CD4-positive, alpha-beta memory T cell (primary cell): ENCODE results near the gene TMEM18. TPM values are rescaled to one million over a fixed set of nuclear protein-coding genes. Genes with fewer than 3 reads are reported as not detected.
"Not testable (repeated sequence)": the region's sequence is repeated elsewhere in the genome, so short reads cannot be mapped to it uniquely, and the experiment has no call there.

Source experiments
- CTCF ChIA-PET: fragments of 350-600 bp; sonication (Branson Sonifier 250); formaldehyde crosslinking; loops from one replicate; lab custom pipeline; 2021; ENCODE audit warnings: inconsistent platforms; ENCODE audit not compliant: partially characterized antibody; lab: Charles Lee
- POLR2A ChIA-PET: fragments of 350-600 bp; sonication (Branson Sonifier 250); formaldehyde crosslinking; loops from one replicate; lab custom pipeline; 2021; ENCODE audit not compliant: partially characterized antibody; lab: Charles Lee
- DNase-seq, 5 donors: peaks; one replicate each; pipeline versions ENCODE4 v3.0.0 to v3.0.0-alpha.2; 2020 to 2022; ENCODE audit warnings: mixed read lengths in 1 of 5
- H3K27ac ChIP-seq: one replicate; pipeline ENCODE4 v1.7.0; 2013; ENCODE audit warnings: low read depth, low read length
- H3K27me3 ChIP-seq: 2 replicates; pipeline ENCODE4 v1.7.0; 2013; ENCODE audit warnings: mild to moderate bottlenecking, low read length, moderate library complexity; ENCODE audit not compliant: insufficient read depth
- H3K36me3 ChIP-seq: 2 replicates; pipeline ENCODE4 v1.7.0; 2013; ENCODE audit warnings: mild to moderate bottlenecking, low read length, moderate library complexity; ENCODE audit not compliant: insufficient read depth
- H3K4me1 ChIP-seq: 2 replicates; pipeline ENCODE4 v1.7.0; 2013; ENCODE audit warnings: mild to moderate bottlenecking, low read length, moderate library complexity; ENCODE audit not compliant: insufficient read depth
- H3K4me3 ChIP-seq, 2 donors: one replicate each; pipeline ENCODE4 v1.7.0; 2013; ENCODE audit warnings: low read length in 2 of 2, mild to moderate bottlenecking in 1 of 2
- H3K9me3 ChIP-seq, 2 donors: one replicate each; pipeline ENCODE4 v1.7.0; 2013; ENCODE audit warnings: low read length in 2 of 2, control low read depth in 1 of 2; ENCODE audit not compliant: control insufficient read depth in 1 of 2
- H3K27ac Mint-ChIP-seq, 7 donors: one replicate each; pipeline ENCODE4 v1.8.0; 2020 to 2021; ENCODE audit warnings: mixed read lengths in 7 of 7, mild to moderate bottlenecking in 6 of 7, inconsistent platforms in 3 of 7, moderate library complexity in 3 of 7
- H3K27me3 Mint-ChIP-seq, 2 donors: one replicate each; pipeline ENCODE4 v1.8.0; 2020 to 2021; ENCODE audit warnings: mixed read lengths in 2 of 2
- H3K36me3 Mint-ChIP-seq, 2 donors: one replicate each; pipeline ENCODE4 v1.8.0; 2020 to 2021; ENCODE audit warnings: mixed read lengths in 2 of 2, inconsistent platforms in 1 of 2, mild to moderate bottlenecking in 1 of 2
- H3K4me1 Mint-ChIP-seq, 4 donors: one replicate each; pipeline ENCODE4 v1.8.0; 2020 to 2021; ENCODE audit warnings: mixed read lengths in 4 of 4, mild to moderate bottlenecking in 1 of 4
- H3K4me3 Mint-ChIP-seq, 8 donors: one replicate each; pipeline ENCODE4 v1.8.0; 2020 to 2021; ENCODE audit warnings: mixed read lengths in 8 of 8, mild to moderate bottlenecking in 7 of 8, moderate library complexity in 6 of 8, inconsistent platforms in 3 of 8
- H3K9me3 Mint-ChIP-seq, 8 donors: one replicate each; pipeline ENCODE4 v1.8.0; 2020 to 2021; ENCODE audit warnings: mixed read lengths in 8 of 8, mild to moderate bottlenecking in 5 of 8, inconsistent platforms in 3 of 8, moderate library complexity in 1 of 8
- intact Hi-C: fragments of 100-400 bp; cut with micrococcal nuclease; formaldehyde crosslinking; loops from one replicate; pipeline ENCODE4 v1.15.1; 2023
- polyA plus RNA-seq, 2 donors: library from polyadenylated mRNA; unstranded; fragments of 300-500 nt; fragmentation: Illumina TruSeq; gene quantifications; one replicate each; pipeline ENCODE4 v1.2.3, GENCODE V29; 2021
- total RNA-seq, 2 experiments: library from RNA; stranded (reverse); gene quantifications; one replicate each; pipeline ENCODE4 v1.2.3, GENCODE V29; 2021

The TMEM18 gene
- total and polyA plus RNA-seq, 4 experiments from 2014 or later: 20.0 to 28.1 (median 24.8) TPM

DNA sequence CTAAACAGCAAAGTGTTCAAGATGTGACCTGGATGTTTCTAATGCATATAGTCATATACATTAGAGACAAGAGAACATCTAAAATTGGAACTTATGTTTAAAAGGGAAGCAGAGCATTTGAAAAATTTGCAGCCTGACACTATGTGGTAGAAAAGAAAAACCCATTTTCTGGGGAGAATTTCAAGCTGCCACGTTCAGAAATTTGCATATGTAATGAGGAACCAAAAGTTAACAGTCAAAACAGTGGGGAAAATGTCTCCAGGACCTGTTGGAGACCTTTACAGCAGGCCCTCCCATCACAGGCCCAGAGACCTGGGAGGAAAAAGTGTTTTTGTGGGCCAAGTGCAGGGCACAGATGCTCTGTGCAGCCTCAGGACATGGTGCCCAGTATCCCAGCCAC lies 8.2 kb upstream of the TMEM18 start:
- ChIA-PET CTCF (no interaction called here), POLR2A (no interaction called here)
- peaks cover 2 to 32% (median 22%) of the 10 kb centered on the region in 8 donors for H3K9me3 Mint-ChIP-seq
- H3K36me3 ChIP-seq: no peaks in the 10 kb centered on the region
- H3K27me3 ChIP-seq: no peaks in the 10 kb centered on the region
- no peak overlapping the region for H3K4me3 ChIP-seq
- H3K27ac ChIP-seq: no peak overlapping the region
- H3K36me3 Mint-ChIP-seq: peaks cover 10 to 19% of the 10 kb centered on the region in 2 donors
- no peaks in the 10 kb centered on the region for H3K4me1 Mint-ChIP-seq
- no peak overlapping the region for H3K4me3 Mint-ChIP-seq
- H3K9me3 ChIP-seq: peaks cover 3 to 9% of the 10 kb centered on the region in 2 donors
- intact Hi-C loops: no loop called here
- H3K4me1 ChIP-seq: no peaks in the 10 kb centered on the region
- H3K27me3 Mint-ChIP-seq: peaks cover 0 to 7% of the 10 kb centered on the region in 2 donors
- no peak for DNase-seq
- no peak overlapping the region for H3K27ac Mint-ChIP-seq

DNA sequence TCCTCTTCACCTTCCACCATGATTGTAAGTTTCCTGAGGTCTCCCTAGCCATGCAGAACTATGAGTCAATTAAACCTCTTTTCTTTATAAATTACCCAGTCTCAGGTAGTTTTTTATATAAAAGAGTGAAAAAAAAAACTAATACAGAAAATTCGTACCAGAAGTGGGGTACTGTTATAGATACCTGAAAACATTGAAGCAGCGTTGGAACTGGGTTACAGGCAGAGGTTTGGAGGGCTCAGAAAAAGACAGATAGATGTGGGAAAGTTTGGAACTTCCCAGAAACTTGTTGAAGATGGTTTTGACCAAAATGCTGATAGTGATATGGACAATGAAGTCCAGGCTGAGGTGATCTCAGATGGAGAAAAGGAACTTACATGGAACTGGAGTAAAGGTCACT lies 7.7 kb upstream of the TMEM18 start:
- CTCF ChIA-PET, DNase-seq, H3K9me3 ChIP-seq, POLR2A ChIA-PET, H3K4me1 ChIP-seq, H3K27ac ChIP-seq, H3K36me3 ChIP-seq, H3K27me3 Mint-ChIP-seq, H3K27me3 ChIP-seq, H3K4me3 Mint-ChIP-seq, intact Hi-C loops, H3K4me3 ChIP-seq, H3K4me1 Mint-ChIP-seq, H3K27ac Mint-ChIP-seq: not testable (repeated sequence)
- peaks cover 10 to 19% of the 10 kb centered on the region in 2 donors for H3K36me3 Mint-ChIP-seq
- peaks cover 2 to 32% (median 22%) of the 10 kb centered on the region in 8 donors for H3K9me3 Mint-ChIP-seq

DNA sequence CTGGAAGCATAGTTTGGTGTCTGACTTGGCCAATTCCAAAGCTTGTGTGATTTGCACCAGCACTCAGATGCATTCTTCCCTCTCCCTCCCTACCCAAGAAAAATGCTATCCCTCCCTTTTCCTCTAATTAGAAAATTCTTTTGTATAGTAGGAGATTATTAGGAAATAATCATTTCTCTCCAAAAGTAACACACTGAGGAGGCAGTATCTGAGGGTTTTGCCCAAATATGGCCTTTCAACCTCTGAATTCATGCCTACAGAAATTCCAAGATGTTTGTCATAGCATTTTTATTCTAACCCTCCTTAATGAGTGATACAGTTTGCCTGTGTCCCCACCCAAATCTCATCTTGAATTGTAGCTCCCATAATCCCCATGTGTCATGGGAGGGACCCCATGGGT lies 5.0 kb upstream of the TMEM18 start:
- Mint-ChIP-seq H3K36me3 (peaks cover 12 to 19% of the 10 kb centered on the region in 2 donors), H3K27ac (no peak overlapping the region), H3K4me3 (no peak overlapping the region), H3K4me1 (peaks cover 9 to 19% (median 12%) of the 10 kb centered on the region in 4 donors), H3K9me3 (peaks cover 2 to 32% (median 23%) of the 10 kb centered on the region in 8 donors), H3K27me3 (no peaks in the 10 kb centered on the region)
- CTCF ChIA-PET: no interaction called here
- POLR2A ChIA-PET: no interaction called here
- Histone ChIP-seq H3K9me3 (peaks cover 3 to 9% of the 10 kb centered on the region in 2 donors), H3K27me3 (no peaks in the 10 kb centered on the region), H3K36me3 (no peaks in the 10 kb centered on the region), H3K27ac (no peak overlapping the region), H3K4me3 (no peak overlapping the region), H3K4me1 (peaks cover 10% of the 10 kb centered on the region)
- no peak for DNase-seq
- intact Hi-C loops: no loop called here

- CTCF ChIA-PET: no interaction called here
- H3K4me1 ChIP-seq: peaks cover 10% of the 10 kb centered on the region
- H3K4me3 ChIP-seq: no peak overlapping the region
- Mint-ChIP-seq H3K36me3 (peaks cover 16 to 19% of the 10 kb centered on the region in 2 donors), H3K27me3 (no peaks in the 10 kb centered on the region), H3K9me3 (peaks cover 2 to 24% (median 19%) of the 10 kb centered on the region in 8 donors), H3K4me1 (peaks cover 10 to 24% (median 17%) of the 10 kb centered on the region in 4 donors), H3K27ac (peak overlapping the region in 3 of 7 donors; percentile 38 to 77 (median 43)), H3K4me3 (no peak overlapping the region)
- H3K9me3 ChIP-seq: peaks cover 3 to 9% of the 10 kb centered on the region in 2 donors
- POLR2A ChIA-PET: no interaction called here
- DNase-seq: no peak
- no peaks in the 10 kb centered on the region for H3K27me3 ChIP-seq
- intact Hi-C loops: no loop called here
- no peaks in the 10 kb centered on the region for H3K36me3 ChIP-seq
- H3K27ac ChIP-seq: no peak overlapping the region
These were observed 4.1 kb upstream of the TMEM18 start for GRCh38 chr2:681312-681711.

DNA sequence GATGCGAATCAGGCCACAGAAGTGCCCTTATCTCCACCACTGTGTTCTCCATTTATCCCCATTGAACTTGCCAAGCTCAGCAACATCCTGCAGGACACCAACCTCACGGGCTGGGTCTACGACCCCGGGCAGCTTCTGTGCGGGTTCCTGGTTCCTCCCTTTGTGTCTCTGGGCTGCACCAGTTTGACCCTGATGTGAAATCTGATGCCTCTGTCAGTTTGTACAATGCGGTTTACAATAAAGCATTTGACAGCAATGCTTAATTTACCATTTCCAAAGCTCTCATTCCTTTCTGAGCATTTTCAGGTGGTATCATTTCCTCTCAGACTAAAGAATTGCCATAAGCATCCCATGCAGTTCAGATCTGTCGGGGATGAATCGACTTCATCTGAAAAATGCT lies 3.3 kb upstream of the TMEM18 start:
- DNase-seq: no peak
- Histone ChIP-seq H3K27me3 (no peaks in the 10 kb centered on the region), H3K9me3 (peaks cover 0 to 4% of the 10 kb centered on the region in 2 donors), H3K36me3 (no peaks in the 10 kb centered on the region), H3K4me1 (peaks cover 17% of the 10 kb centered on the region), H3K4me3 (no peak overlapping the region), H3K27ac (no peak overlapping the region)
- peaks cover 16 to 20% of the 10 kb centered on the region in 2 donors for H3K36me3 Mint-ChIP-seq
- ChIA-PET CTCF (no interaction called here), POLR2A (no interaction called here)
- H3K4me3 Mint-ChIP-seq: peak overlapping the region in 1 of 8 donors; percentile 15
- H3K27ac Mint-ChIP-seq: no peak overlapping the region
- H3K4me1 Mint-ChIP-seq: peaks cover 17 to 33% (median 24%) of the 10 kb centered on the region in 4 donors
- H3K27me3 Mint-ChIP-seq: no peaks in the 10 kb centered on the region
- intact Hi-C loops: no loop called here
- H3K9me3 Mint-ChIP-seq: peaks cover 2 to 21% (median 15%) of the 10 kb centered on the region in 8 donors

DNA sequence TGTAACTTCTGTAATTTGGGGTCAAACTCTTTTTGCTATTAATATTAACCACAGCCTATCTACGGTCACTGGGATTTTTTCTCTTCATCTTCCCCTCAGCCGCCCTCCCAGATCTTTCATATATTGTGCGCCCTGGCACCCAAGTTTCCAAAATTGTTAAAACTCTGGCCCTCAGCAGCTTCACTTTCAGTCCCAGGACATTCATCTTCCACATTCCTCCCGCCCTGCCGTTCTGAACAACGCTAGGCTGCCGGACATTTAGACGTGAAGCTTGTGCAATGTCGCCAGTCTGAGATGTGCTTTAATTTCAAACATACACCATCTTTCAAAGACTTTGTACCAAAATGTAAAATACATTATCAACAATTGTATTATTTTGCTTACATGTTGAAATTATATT lies 1.8 kb upstream of the TMEM18 start:
- CTCF ChIA-PET: interaction anchor here (0.6 kb wide), 1 partner anchor 145 kb away, joined by 4 read pairs; no protein-coding TSS in a partner anchor
- intact Hi-C loops: no loop called here
- Mint-ChIP-seq H3K27me3 (no peaks in the 10 kb centered on the region), H3K9me3 (peaks cover 0 to 7% (median under 1%) of the 10 kb centered on the region in 8 donors), H3K4me1 (peaks cover 29 to 45% (median 34%) of the 10 kb centered on the region in 4 donors), H3K4me3 (peak overlapping the region; percentile 67 to 98 (median 96)), H3K27ac (peak overlapping the region; percentile 58 to 99 (median 89)), H3K36me3 (peaks cover 5 to 25% of the 10 kb centered on the region in 2 donors)
- H3K4me1 ChIP-seq: peaks cover 25% of the 10 kb centered on the region
- peaks cover 4% of the 10 kb centered on the region for H3K36me3 ChIP-seq
- H3K9me3 ChIP-seq: no peaks in the 10 kb centered on the region
- no peak overlapping the region for H3K27ac ChIP-seq
- POLR2A ChIA-PET: interaction anchor here (0.6 kb wide), 1 partner anchor 561 kb away, joined by 4 read pairs; no protein-coding TSS in a partner anchor
- no peak for DNase-seq
- no peak overlapping the region for H3K4me3 ChIP-seq
- no peaks in the 10 kb centered on the region for H3K27me3 ChIP-seq

- Mint-ChIP-seq H3K27me3 (no peaks in the 10 kb centered on the region), H3K4me1 (peaks cover 29 to 45% (median 35%) of the 10 kb centered on the region in 4 donors), H3K4me3 (peak overlapping the region; percentile 93 to 98 (median 97)), H3K9me3 (peaks cover 0 to 4% (median 0%) of the 10 kb centered on the region in 8 donors), H3K36me3 (peaks cover 3 to 30% of the 10 kb centered on the region in 2 donors), H3K27ac (peak overlapping the region; percentile 97 to 99 (median 99))
- Histone ChIP-seq H3K27ac (peak overlapping the region; percentile 97), H3K9me3 (no peaks in the 10 kb centered on the region), H3K36me3 (peaks cover 4% of the 10 kb centered on the region), H3K4me3 (peak overlapping the region; percentile 100), H3K4me1 (peaks cover 25% of the 10 kb centered on the region), H3K27me3 (no peaks in the 10 kb centered on the region)
- POLR2A ChIA-PET: interaction anchor here (0.6 to 1.5 kb wide), 6 partner anchors 19 to 560 kb away, joined by 3 to 5 read pairs (median 3); no protein-coding TSS in a partner anchor
- CTCF ChIA-PET: interaction anchor here (0.6 to 1.0 kb wide), 2 partner anchors 146 to 867 kb away, joined by 3 to 4 read pairs; no protein-coding TSS in a partner anchor
- intact Hi-C loops: loop anchor here (1.0 to 2.0 kb wide), 3 partner anchors 239 to 414 kb away; partner anchors contain the start of genes ACP1 and SH3YL1
- DNase-seq: no peak
These were observed 849 bp upstream of the TMEM18 start for GRCh38 chr2:677959-678550.
